Left lobe of liver (tissue), 2 donors: ENCODE results near the gene FAF2. TPM values are rescaled to one million over a fixed set of nuclear protein-coding genes. Genes with fewer than 3 reads are reported as not detected.

Experiments used
- ATAC-seq: fragments of 200-7000 bp; cut with Tn5 transposase; one replicate; pipeline ENCODE4 v1.9.1; 2020; ENCODE audit warnings: mild to moderate bottlenecking, moderate library complexity
- DNase-seq: peaks from one replicate; pipeline ENCODE4 v3.0.0-alpha.2; 2020; ENCODE audit warnings: low spot score
- total RNA-seq: library from RNA; stranded (reverse); gene quantifications from one replicate; pipeline ENCODE4 v1.2.1, GENCODE V29; 2021
- donor health status: DM: no; HTN: no; CAD: no; lungs with moderate emphysema.
- donor health status: DM: no; HTN: yes; CAD: no.

Gene FAF2
- total RNA-seq, 1 donor from 2014 or later = 16.5 TPM

GRCh38 chr5:176491901-176492300 is 43.7 kb downstream of the FAF2 start:
- ATAC-seq = no peak

GRCh38 chr5:176492431-176492830 is 44.2 kb downstream of the FAF2 start:
- ATAC-seq (no peak), DNase-seq (no peak)

More at GRCh38 chr5:176491901-176492300, 43.7 kb downstream of the FAF2 start:
- no peak for DNase-seq

GRCh38 chr5:176497852-176498251 is 49.7 kb downstream of the FAF2 start:
- DNase-seq (no peak), ATAC-seq (no peak)

- ATAC-seq (no peak), DNase-seq (no peak)
Measured at GRCh38 chr5:176499273-176499672, 51.1 kb downstream of the FAF2 start.

GRCh38 chr5:176500511-176500910 is 52.3 kb downstream of the FAF2 start:
- no peak for ATAC-seq
- no peak for DNase-seq

- ATAC-seq = no peak
- no peak for DNase-seq
Measured at GRCh38 chr5:176501333-176501732, 53.1 kb downstream of the FAF2 start.

GRCh38 chr5:176503496-176503895 is 55.3 kb downstream of the FAF2 start:
- ATAC-seq (no peak), DNase-seq (no peak)

GRCh38 chr5:176507911-176508310 is 59.7 kb downstream of the FAF2 start:
- ATAC-seq = no peak

GRCh38 chr5:176508603-176509002 is 60.4 kb downstream of the FAF2 start:
- DNase-seq (no peak), ATAC-seq (no peak)

More at GRCh38 chr5:176507911-176508310, 59.7 kb downstream of the FAF2 start:
- no peak for DNase-seq

- no peak for DNase-seq
Measured at GRCh38 chr5:176513788-176514187, 65.6 kb downstream of the FAF2 start.

GRCh38 chr5:176514244-176514950 is 66.2 kb downstream of the FAF2 start:
- ATAC-seq (no peak), DNase-seq (no peak)

More at GRCh38 chr5:176513788-176514187, 65.6 kb downstream of the FAF2 start:
- no peak for ATAC-seq

- DNase-seq (no peak), ATAC-seq (no peak)
Measured at GRCh38 chr5:176515396-176515795, 67.2 kb downstream of the FAF2 start.

- ATAC-seq (no peak), DNase-seq (no peak)
Measured at GRCh38 chr5:176517053-176517661, 69.0 kb downstream of the FAF2 start.

GRCh38 chr5:176519810-176520720 is 71.9 kb downstream of the FAF2 start:
- DNase-seq (peak; percentile 51), ATAC-seq (peak; percentile 84)

GRCh38 chr5:176521286-176521685 is 73.1 kb downstream of the FAF2 start:
- ATAC-seq (no peak), DNase-seq (no peak)

GRCh38 chr5:176521699-176522263 is 73.6 kb downstream of the FAF2 start:
- DNase-seq = no peak

GRCh38 chr5:176524138-176524537 is 76.0 kb downstream of the FAF2 start:
- DNase-seq (no peak), ATAC-seq (no peak)

More at GRCh38 chr5:176521699-176522263, 73.6 kb downstream of the FAF2 start:
- no peak for ATAC-seq

- no peak for DNase-seq
- no peak for ATAC-seq
Measured at GRCh38 chr5:176524987-176525386, 76.8 kb downstream of the FAF2 start.

GRCh38 chr5:176525677-176526076 is 77.5 kb downstream of the FAF2 start:
- ATAC-seq (no peak), DNase-seq (no peak)

GRCh38 chr5:176526462-176526861 is 78.3 kb downstream of the FAF2 start:
- no peak for DNase-seq
- no peak for ATAC-seq
